GM21717 (cell line): ENCODE measurements around the gene ZFP91.

ENCODE experiments used
- ATAC-seq: cut with Tn5 transposase; IDR thresholded peaks from one replicate; pipeline ENCODE4 v1.9.1; 2021; ENCODE audit warnings: mild to moderate bottlenecking, moderate library complexity; ENCODE audit not compliant: unreplicated experiment

ZFP91 gene

GRCh38 chr11:58580311-58580710 lies 1.4 kb downstream of the ZFP91 start:
- no peak for ATAC-seq

- no peak for ATAC-seq
These were observed 3.6 kb downstream of the ZFP91 start for GRCh38 chr11:58582437-58582836.

GRCh38 chr11:58586998-58587397 lies 8.1 kb downstream of the ZFP91 start:
- no peak for ATAC-seq

- no peak for ATAC-seq
These were observed 12.8 kb downstream of the ZFP91 start for GRCh38 chr11:58591659-58592058.

GRCh38 chr11:58592760-58593472 lies 14.1 kb downstream of the ZFP91 start:
- no peak for ATAC-seq

GRCh38 chr11:58594826-58595225 lies 16.0 kb downstream of the ZFP91 start:
- ATAC-seq: no peak

GRCh38 chr11:58596621-58597020 lies 17.8 kb downstream of the ZFP91 start:
- ATAC-seq: no peak

GRCh38 chr11:58597486-58598144 lies 18.8 kb downstream of the ZFP91 start:
- no peak for ATAC-seq

GRCh38 chr11:58600510-58600909 lies 21.6 kb downstream of the ZFP91 start:
- no peak for ATAC-seq

GRCh38 chr11:58606930-58607714 lies 28.3 kb downstream of the ZFP91 start:
- ATAC-seq: no peak

- no peak for ATAC-seq
These were observed 29.5 kb downstream of the ZFP91 start for GRCh38 chr11:58608331-58608730.

GRCh38 chr11:58609723-58610122 lies 30.9 kb downstream of the ZFP91 start:
- peak; percentile 47 for ATAC-seq

- no peak for ATAC-seq
These were observed 34.4 kb downstream of the ZFP91 start for GRCh38 chr11:58613228-58613627.

- ATAC-seq: no peak
These were observed 36.7 kb downstream of the ZFP91 start for GRCh38 chr11:58615559-58615958.

- ATAC-seq: no peak
These were observed 37.7 kb downstream of the ZFP91 start for GRCh38 chr11:58616594-58616993.

GRCh38 chr11:58617976-58618557 lies 39.2 kb downstream of the ZFP91 start:
- ATAC-seq: no peak

- peak; percentile 80 for ATAC-seq
These were observed 42.9 kb downstream of the ZFP91 start for GRCh38 chr11:58621586-58622262.

- no peak for ATAC-seq
These were observed 43.5 kb downstream of the ZFP91 start, which contains the start of gene CNTF for GRCh38 chr11:58622344-58622743. TSS of gene CNTF (plus strand) at chr11:58622665. CDS start at chr11:58622753, 88 bp downstream.

- no peak for ATAC-seq
These were observed 46.2 kb downstream of the ZFP91 start for GRCh38 chr11:58625086-58625485.

GRCh38 chr11:58625826-58626460 lies 47.1 kb downstream of the ZFP91 start:
- no peak for ATAC-seq
